Neural crest cell (in vitro differentiated cells): ENCODE data around the gene ITGB4. TPM values are rescaled to one million over a fixed set of nuclear protein-coding genes. Genes with fewer than 3 reads are reported as not detected.

Experiments used
- DNase-seq: peaks from one replicate; pipeline ENCODE4 v3.0.0; 2021; ENCODE audit warnings: low read depth, mixed read lengths, low spot score
- H3K27ac Mint-ChIP-seq: one replicate; pipeline ENCODE4 v1.8.0; 2021; ENCODE audit warnings: mild to moderate bottlenecking, mixed read lengths; ENCODE audit not compliant: unreplicated experiment
- H3K27me3 Mint-ChIP-seq: 2 replicates; pipeline ENCODE4 v1.8.0; 2021; ENCODE audit warnings: low read depth, mild to moderate bottlenecking, mixed read lengths
- H3K36me3 Mint-ChIP-seq: 2 replicates; pipeline ENCODE4 v1.8.0; 2021; ENCODE audit warnings: low read depth, mild to moderate bottlenecking, mixed read lengths
- H3K4me1 Mint-ChIP-seq: 2 replicates; pipeline ENCODE4 v1.8.0; 2021; ENCODE audit warnings: mixed read lengths
- H3K4me3 Mint-ChIP-seq: one replicate; pipeline ENCODE4 v1.8.0; 2021; ENCODE audit warnings: mild to moderate bottlenecking, mixed read lengths
- H3K9me3 Mint-ChIP-seq: 2 replicates; pipeline ENCODE4 v1.8.0; 2021; ENCODE audit warnings: mixed read lengths
- long read RNA-seq: library from polyadenylated mRNA; unstranded; transcript quantifications from one replicate; pipeline ENCODE4 v2.0.0, GENCODE V29; 2020
- total RNA-seq: library from RNA; stranded (reverse); gene quantifications from 2 replicates; pipeline ENCODE4 v1.2.1, GENCODE V29; 2021
- TF ChIP-seq, protein P1 (sequence below): fragments of 200-600 bp; sonication (generic); conservative IDR thresholded peaks from 2 replicates; pipeline ENCODE4 v1.5.0; 2021; ENCODE audit warnings: antibody characterized with exemption, mild to moderate bottlenecking

The ITGB4 gene
- total RNA-seq = 0.64 and 1.4 TPM in 2 replicates
- long read RNA-seq = 0 reads

DNA sequence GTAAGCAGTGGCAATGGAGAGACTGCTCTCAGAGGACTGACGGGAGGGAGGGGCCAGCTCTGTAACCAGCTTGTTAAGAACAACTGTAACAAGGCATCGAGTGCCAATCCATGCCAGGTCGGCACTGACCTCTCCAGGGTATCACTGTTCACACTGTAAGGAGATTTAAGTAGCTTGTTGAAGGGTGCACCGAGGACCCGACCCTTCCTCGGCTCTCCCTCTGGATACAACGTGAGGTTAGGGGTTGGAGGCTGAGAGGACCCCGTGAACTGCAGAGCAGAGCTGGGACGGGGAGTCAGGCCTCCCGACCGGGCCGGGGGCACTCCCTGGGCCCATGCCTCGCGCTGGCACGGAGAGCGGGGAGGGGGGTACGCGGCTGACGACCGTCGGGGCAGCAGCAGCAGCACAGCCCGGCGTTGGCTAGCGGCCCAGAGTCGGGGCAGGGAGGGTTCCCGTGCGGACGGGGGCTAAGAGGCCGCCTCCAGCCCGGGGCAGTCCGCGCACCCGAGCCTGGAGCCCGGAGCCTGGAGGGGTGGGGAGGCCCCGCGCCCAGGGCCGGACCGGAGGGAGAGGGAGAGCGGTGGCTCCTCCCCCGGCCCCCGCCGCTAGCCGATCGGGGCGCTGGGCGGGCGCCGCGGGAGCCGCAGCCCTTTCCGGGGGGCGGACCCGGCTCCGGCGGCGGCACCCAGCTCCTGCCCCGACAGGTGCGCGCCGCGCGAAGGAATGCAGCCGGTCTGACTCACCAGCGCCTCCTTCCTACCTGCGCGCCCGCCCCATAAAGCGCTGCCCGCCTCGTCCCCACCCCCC is at the start of gene ITGB4:
TSS of gene ITGB4 (plus strand) at position 804 of the 807 bp plus-strand sequence. CDS start 3,245 bp downstream, outside the sequence.
- Mint-ChIP-seq H3K9me3 (no peaks in the 10 kb centered on the region), H3K36me3 (no peaks in the 10 kb centered on the region), H3K27me3 (peaks cover 66% of the 10 kb centered on the region), H3K4me1 (no peaks in the 10 kb centered on the region), H3K4me3 (no peak within 1 kb of the TSS), H3K27ac (no peak within 1 kb of the TSS)
- DNase-seq = no peak
- TF ChIP-seq, protein P1, sequence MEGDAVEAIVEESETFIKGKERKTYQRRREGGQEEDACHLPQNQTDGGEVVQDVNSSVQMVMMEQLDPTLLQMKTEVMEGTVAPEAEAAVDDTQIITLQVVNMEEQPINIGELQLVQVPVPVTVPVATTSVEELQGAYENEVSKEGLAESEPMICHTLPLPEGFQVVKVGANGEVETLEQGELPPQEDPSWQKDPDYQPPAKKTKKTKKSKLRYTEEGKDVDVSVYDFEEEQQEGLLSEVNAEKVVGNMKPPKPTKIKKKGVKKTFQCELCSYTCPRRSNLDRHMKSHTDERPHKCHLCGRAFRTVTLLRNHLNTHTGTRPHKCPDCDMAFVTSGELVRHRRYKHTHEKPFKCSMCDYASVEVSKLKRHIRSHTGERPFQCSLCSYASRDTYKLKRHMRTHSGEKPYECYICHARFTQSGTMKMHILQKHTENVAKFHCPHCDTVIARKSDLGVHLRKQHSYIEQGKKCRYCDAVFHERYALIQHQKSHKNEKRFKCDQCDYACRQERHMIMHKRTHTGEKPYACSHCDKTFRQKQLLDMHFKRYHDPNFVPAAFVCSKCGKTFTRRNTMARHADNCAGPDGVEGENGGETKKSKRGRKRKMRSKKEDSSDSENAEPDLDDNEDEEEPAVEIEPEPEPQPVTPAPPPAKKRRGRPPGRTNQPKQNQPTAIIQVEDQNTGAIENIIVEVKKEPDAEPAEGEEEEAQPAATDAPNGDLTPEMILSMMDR = no peak

DNA sequence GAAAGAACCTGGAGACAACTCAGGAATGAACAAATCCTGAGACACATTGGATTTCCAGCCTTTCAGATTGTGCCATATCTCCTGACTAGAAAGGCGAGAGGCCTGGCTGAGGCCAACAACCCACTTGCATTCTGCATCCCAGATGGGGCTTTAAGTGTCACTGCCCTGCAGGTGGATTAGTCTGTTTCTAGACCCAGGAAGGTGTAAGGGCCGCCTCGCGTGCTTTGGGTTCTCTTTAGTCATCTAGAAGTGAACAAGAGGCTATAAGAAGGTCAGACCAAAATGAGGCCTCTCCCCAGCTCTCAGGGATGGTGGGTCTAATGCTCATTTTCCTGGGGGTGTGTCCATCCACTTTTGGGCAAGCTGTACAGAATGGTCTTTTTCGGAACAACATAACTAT is 49.2 kb upstream of the ITGB4 start:
- H3K4me1 Mint-ChIP-seq = peaks cover 16% of the 10 kb centered on the region
- H3K27ac Mint-ChIP-seq = no peak overlapping the region
- H3K9me3 Mint-ChIP-seq = no peaks in the 10 kb centered on the region
- no peak for DNase-seq
- TF ChIP-seq, protein P1 = no peak
- H3K36me3 Mint-ChIP-seq = peaks cover 9% of the 10 kb centered on the region
- H3K27me3 Mint-ChIP-seq = no peaks in the 10 kb centered on the region
- H3K4me3 Mint-ChIP-seq = no peak overlapping the region

DNA sequence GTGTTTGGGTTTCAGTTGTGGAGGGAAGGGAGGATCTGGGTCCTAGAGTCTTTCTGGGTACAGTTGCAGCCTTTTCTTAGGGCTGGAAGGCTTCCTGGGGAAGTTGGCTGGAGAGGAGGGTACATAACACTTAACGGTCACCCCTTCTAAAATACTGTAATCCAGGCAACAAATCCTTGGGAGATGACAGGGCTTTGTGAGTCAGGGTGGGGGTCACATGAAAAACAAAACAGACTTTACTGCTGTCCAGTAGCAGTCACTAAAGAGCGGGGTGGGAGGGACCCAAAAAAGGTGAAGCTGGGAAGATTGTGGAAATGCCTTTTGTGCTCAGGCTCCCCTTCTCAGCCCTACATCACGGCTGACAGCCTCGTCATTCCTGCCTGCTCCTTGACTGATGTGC is 47.8 kb upstream of the ITGB4 start:
- Mint-ChIP-seq H3K27ac (peak overlapping the region; percentile 78), H3K4me1 (peaks cover 12% of the 10 kb centered on the region)

DNA sequence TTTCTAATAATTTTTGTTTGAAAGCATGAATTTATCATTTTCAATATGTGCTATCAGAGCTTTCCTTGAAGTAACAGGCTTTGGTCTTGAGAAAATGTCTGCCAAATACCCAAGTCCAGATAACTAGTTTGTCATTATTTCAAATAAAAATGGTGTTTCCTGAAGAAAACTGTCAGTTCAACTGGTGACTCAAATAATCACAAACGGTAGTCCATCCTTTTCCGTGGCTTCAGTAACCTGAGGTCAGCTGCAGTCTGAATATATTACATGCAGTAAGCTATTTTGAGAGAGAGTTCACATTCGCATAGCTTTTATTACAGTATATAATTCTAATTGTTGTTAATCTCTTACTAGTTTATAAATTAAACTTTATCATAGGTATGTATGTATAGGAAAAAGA is 44.8 kb upstream of the ITGB4 start:
- Mint-ChIP-seq H3K36me3 (peaks cover 2% of the 10 kb centered on the region), H3K4me3 (no peak overlapping the region), H3K27me3 (no peaks in the 10 kb centered on the region), H3K27ac (no peak overlapping the region), H3K9me3 (no peaks in the 10 kb centered on the region), H3K4me1 (peaks cover 4% of the 10 kb centered on the region)
- TF ChIP-seq, protein P1 = no peak
- no peak for DNase-seq

More for the DNA sequence above, 47.8 kb upstream of the ITGB4 start:
- peak overlapping the region; percentile 62 for H3K4me3 Mint-ChIP-seq
- H3K36me3 Mint-ChIP-seq = peaks cover 6% of the 10 kb centered on the region
- H3K9me3 Mint-ChIP-seq = no peaks in the 10 kb centered on the region
- DNase-seq = no peak
- TF ChIP-seq, protein P1 = no peak
- H3K27me3 Mint-ChIP-seq = no peaks in the 10 kb centered on the region

DNA sequence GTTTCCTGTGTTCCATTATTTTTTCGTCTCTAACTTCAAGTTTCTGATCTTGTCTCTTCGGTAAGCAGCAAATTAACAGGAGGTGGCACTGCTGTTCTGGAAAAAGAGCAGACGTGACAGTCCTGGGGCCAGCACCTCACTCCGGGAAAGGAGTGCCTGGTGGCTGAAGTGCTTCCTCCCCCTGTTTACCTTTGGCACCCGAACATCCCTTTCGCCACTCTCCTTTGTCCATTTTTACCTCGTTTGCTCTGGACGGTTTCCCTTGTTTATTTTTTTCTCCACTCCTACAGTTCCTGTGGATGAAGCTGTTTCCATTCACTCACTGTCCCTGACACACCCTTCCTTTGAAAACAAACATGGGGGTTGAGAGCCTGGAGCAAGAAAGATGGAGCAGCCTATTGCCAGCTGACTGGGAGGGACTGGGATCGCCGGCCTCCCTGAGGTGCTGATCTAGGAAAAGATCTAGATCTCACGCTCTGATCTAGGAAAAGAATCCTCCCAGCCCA is 41.5 kb upstream of the ITGB4 start:
- Mint-ChIP-seq H3K4me3 (no peak overlapping the region), H3K27ac (no peak overlapping the region), H3K4me1 (peaks cover 7% of the 10 kb centered on the region), H3K9me3 (no peaks in the 10 kb centered on the region), H3K27me3 (no peaks in the 10 kb centered on the region), H3K36me3 (no peaks in the 10 kb centered on the region)
- no peak for DNase-seq
- TF ChIP-seq, protein P1 = no peak
